Pancreas (tissue), 10 donors: ENCODE results near the gene VAPB. TPM values are rescaled to one million over a fixed set of nuclear protein-coding genes. Genes with fewer than 3 reads are reported as not detected.

Source experiments
- ATAC-seq, 4 donors: fragments of 200-7000 bp; cut with Tn5 transposase; one replicate each; pipeline versions ENCODE4 v1.8.0 to v1.9.1; 2020; ENCODE audit warnings: mild to moderate bottlenecking in 4 of 4, moderate library complexity in 4 of 4
- DNase-seq, 6 donors: peaks; one replicate each; pipeline ENCODE4 v3.0.0-alpha.2; 2020
- FAIRE-seq: peaks from 2 replicates; lab custom pipeline; 2012; peaks lifted over from hg19 to GRCh38; lab: Jason Lieb, UNC
- H3K27ac ChIP-seq, 4 donors: fragments of 200-600 bp; sonication (generic); 1 replicate in 3 of 4; 2 replicates in 1 of 4; pipeline versions ENCODE4 v1.5.0 to v1.8.0; 2020
- H3K27me3 ChIP-seq, 4 donors: fragments of 200-600 bp; one replicate each; pipeline ENCODE4 v1.8.0; 2021
- H3K36me3 ChIP-seq, 3 donors: fragments of 200-600 bp; sonication (generic) in 1 of 3; one replicate each; pipeline versions ENCODE4 v1.5.0 to v1.8.0; 2020 to 2021
- H3K4me1 ChIP-seq, 3 donors: fragments of 200-600 bp; one replicate each; pipeline ENCODE4 v1.8.0; 2021
- H3K4me3 ChIP-seq, 4 donors: fragments of 200-600 bp; sonication (generic) in 2 of 4; one replicate each; pipeline versions ENCODE4 v1.5.0 to v1.8.0; 2020 to 2021
- H3K9me3 ChIP-seq, 4 donors: fragments of 200-600 bp; one replicate each; pipeline ENCODE4 v1.8.0; 2021
- WGBS, 2 donors: extraction: QIAGEN DNeasy Blood & Tissue Kit; methylation state at CpG; one replicate each; pipeline ENCODE4 v1.1.7; 2013; 5-methylcytosine and 5-hydroxymethylcytosine counted together
- intact Hi-C, 3 donors: fragments of 100-400 bp; cut with DNase I; formaldehyde crosslinking; loops; one replicate each; pipeline versions ENCODE4 v1.11.1 to v1.14.2; 2022
- polyA plus RNA-seq, 2 donors: library from polyadenylated mRNA; stranded (reverse); fragments of 200-250 nt; gene quantifications; one replicate each; pipeline ENCODE4 v1.2.3, GENCODE V29; 2013
- total RNA-seq, 6 donors: library from RNA; stranded (reverse); fragmentation: NEBNext Ultra II Directional in 4 of 6; extraction: Animal tissue kit (Norgen Biotek cat#: 25700) in 4 of 6; gene quantifications; one replicate each; pipeline versions ENCODE4 v1.2.1 to v1.2.4, GENCODE V29; 2021 to 2023
- TF ChIP-seq, protein P1 (sequence below), 4 donors: fragments of 200-600 bp; sonication (generic) in 3 of 4; IDR thresholded peaks; one replicate each; pipeline versions ENCODE4 v1.5.0 to v1.8.0; 2021; ENCODE audit warnings: antibody characterized with exemption in 4 of 4
- donor health status: healthy with polysubstance abuse.
- donor health status: DM: no; HTN: no; CAD: no; lungs with moderate emphysema.
- donor health status: DM: no; HTN: no; CAD: no.
- donor health status: control.
- donor health status: control.
- donor health status: Bipolar disorder and iron deficiency.
- donor health status: DM: yes; HTN: yes; CAD: no.
- donor health status: DM: no; HTN: no; CAD: no.
- donor health status: DM: no; HTN: no; CAD: no.
- donor health status: DM: yes; HTN: yes; CAD: no.

VAPB gene
- total and polyA plus RNA-seq, 8 donors, result 9.6 to 30.3 (median 20.6) TPM

DNA sequence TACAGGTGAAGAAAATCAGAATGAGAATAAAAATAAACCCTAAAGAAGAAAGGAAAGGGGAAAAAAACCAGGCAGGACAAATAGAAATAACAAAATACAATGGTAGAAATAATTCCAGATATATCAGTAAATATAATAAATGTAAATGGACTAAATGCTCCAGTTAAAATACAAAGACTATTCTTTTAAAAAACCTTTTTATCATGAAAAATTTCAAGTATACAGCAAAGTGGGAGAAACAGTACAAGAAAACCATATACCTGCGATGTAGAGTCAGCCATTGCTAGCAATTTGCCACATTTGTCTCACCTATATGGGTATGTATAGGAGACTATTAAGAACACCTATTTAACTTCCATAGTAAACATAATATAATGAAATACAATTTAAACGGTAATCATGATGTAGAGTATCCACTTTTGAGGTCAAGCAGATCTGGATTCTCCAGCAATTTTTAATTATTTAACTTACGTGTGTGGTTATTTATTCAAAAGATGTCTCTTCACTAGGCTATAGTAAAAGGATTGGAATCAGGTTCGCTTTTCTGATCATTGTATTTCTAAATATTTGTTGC lies 914 bp upstream of the VAPB start:
- no peak for ATAC-seq
- WGBS, 2 donors, result 55 to 63% methylated on average over 4 of the region's 4 CpGs
- no peak for FAIRE-seq
- H3K27me3 ChIP-seq, result no peaks in the 10 kb centered on the region
- no peaks in the 10 kb centered on the region for H3K36me3 ChIP-seq
- TF ChIP-seq, protein P1, sequence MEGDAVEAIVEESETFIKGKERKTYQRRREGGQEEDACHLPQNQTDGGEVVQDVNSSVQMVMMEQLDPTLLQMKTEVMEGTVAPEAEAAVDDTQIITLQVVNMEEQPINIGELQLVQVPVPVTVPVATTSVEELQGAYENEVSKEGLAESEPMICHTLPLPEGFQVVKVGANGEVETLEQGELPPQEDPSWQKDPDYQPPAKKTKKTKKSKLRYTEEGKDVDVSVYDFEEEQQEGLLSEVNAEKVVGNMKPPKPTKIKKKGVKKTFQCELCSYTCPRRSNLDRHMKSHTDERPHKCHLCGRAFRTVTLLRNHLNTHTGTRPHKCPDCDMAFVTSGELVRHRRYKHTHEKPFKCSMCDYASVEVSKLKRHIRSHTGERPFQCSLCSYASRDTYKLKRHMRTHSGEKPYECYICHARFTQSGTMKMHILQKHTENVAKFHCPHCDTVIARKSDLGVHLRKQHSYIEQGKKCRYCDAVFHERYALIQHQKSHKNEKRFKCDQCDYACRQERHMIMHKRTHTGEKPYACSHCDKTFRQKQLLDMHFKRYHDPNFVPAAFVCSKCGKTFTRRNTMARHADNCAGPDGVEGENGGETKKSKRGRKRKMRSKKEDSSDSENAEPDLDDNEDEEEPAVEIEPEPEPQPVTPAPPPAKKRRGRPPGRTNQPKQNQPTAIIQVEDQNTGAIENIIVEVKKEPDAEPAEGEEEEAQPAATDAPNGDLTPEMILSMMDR (IDR thresholded peaks at IDR 0.05), result no peak
- H3K27ac ChIP-seq, result peak overlapping the region in 2 of 4 donors; percentile 33 to 71
- peaks cover 0 to 19% (median 10%) of the 10 kb centered on the region in 3 donors for H3K4me1 ChIP-seq
- DNase-seq, result no peak
- intact Hi-C loops, result no loop called here
- H3K4me3 ChIP-seq, result peak overlapping the region in 2 of 4 donors; percentile 66 to 91
- H3K9me3 ChIP-seq, result no peaks in the 10 kb centered on the region

DNA sequence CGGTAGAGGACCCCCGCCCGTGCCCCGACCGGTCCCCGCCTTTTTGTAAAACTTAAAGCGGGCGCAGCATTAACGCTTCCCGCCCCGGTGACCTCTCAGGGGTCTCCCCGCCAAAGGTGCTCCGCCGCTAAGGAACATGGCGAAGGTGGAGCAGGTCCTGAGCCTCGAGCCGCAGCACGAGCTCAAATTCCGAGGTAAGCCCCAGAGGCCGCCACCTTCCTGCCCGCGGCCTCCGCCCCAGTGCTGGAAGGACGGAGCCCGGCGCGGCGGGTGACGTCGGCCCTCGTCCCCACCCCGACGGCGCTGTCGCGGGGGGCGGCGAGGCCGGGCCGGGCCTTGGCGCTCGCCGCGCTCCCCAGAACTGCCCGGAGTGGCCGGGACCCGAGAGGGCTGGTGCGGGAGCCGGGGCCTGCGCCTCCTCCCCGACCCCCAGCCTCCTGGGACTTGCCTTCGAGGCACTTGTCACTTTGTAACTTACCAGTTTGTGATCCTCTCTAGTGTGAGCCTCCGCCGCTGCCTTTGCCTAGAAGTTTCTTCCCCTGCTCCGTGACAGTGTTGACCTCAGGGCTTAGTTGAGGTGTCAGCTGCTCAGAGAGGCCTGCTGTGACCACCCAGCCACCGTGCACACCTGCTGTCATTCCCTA lies 417 bp downstream of the VAPB start:
- Histone ChIP-seq H3K27ac (peak overlapping the region; percentile 64 to 84 (median 76)), H3K27me3 (no peaks in the 10 kb centered on the region), H3K4me3 (peak overlapping the region; percentile 58 to 91 (median 74)), H3K4me1 (peaks cover 0 to 22% (median 10%) of the 10 kb centered on the region in 3 donors), H3K9me3 (no peaks in the 10 kb centered on the region), H3K36me3 (no peaks in the 10 kb centered on the region)
- DNase-seq, result peak in 3 of 6 donors; percentile 11 to 74 (median 31)
- intact Hi-C loops, result no loop called here
- ATAC-seq, result peak; percentile 45 to 69 (median 58)
- 1% methylated on average over 52 to 56 of the region's 56 CpGs for WGBS, 2 donors
- TF ChIP-seq, protein P1 (IDR thresholded peaks at IDR 0.05), result no peak
- FAIRE-seq, result no peak

DNA sequence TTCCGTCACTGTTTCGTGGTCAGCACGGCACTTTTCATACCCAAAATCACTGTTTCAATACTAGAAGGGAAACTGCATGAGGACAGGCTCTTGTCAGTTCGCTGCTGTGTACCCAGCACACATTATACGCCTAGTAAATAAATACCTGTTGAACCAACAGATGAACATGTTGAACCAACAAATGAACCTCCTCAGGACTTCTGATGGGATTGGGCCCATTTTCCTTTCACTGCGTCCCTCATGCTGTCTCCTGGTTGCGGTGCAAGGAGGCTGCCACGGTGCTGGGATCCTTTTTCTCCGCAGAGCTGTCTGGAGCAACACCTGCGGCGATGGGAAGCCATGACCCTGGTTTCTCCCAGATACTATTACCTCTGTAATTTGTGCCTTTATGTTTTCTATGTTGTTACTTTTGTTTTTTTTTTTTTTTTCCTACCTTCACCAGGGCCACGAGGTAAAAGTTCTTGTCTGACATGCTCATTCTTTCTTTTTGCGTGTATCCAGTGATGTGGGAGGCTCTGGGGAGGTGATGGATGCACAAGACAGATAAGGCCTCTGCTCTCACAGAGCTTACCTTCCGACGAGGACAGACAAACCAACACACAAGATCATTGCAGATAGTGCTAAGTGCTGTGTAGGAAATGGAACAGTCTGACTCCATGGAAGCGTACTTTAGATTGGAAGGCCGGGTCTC lies 1.1 kb downstream of the VAPB start:
- 64 to 65% methylated on average over 17 of the region's 17 CpGs for WGBS, 2 donors
- FAIRE-seq, result no peak
- peaks cover 0 to 22% (median 10%) of the 10 kb centered on the region in 3 donors for H3K4me1 ChIP-seq

DNA sequence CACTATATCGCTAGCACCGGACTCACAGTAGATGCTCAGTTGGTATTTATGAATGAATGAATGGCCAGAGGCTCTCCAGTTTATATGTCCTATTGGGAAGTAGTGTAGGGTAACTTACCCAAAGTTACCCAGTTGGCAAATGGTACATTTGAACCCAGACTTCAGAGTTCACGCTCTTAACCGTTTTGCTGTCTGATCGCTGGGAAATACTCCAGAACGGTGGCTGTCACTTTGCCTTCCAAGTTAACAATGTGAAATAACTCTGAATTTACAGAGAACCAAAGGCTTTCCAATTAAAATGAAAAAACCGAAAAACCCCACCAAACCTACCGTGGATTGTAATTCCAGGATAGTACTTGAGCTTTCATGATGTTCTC lies 1.6 kb downstream of the VAPB start:
- peaks cover 0 to 22% (median 10%) of the 10 kb centered on the region in 3 donors for H3K4me1 ChIP-seq

More for the DNA sequence above, 1.1 kb downstream of the VAPB start:
- DNase-seq (no peak), ATAC-seq (no peak)
- TF ChIP-seq, protein P1 (IDR thresholded peaks at IDR 0.05), result no peak
- Histone ChIP-seq H3K36me3 (no peaks in the 10 kb centered on the region), H3K4me3 (peak overlapping the region; percentile 58 to 91 (median 74)), H3K9me3 (no peaks in the 10 kb centered on the region), H3K27ac (peak overlapping the region; percentile 64 to 84 (median 76)), H3K27me3 (no peaks in the 10 kb centered on the region)
- intact Hi-C loops, result no loop called here

More for the DNA sequence above, 1.6 kb downstream of the VAPB start:
- DNase-seq (no peak), FAIRE-seq (no peak), ATAC-seq (no peak)
- 93 to 95% methylated on average over 8 of the region's 8 CpGs for WGBS, 2 donors
- H3K27ac ChIP-seq, result no peak overlapping the region
- H3K9me3 ChIP-seq, result no peaks in the 10 kb centered on the region
- peak overlapping the region in 1 of 4 donors; percentile 91 for H3K4me3 ChIP-seq
- intact Hi-C loops, result no loop called here
- no peaks in the 10 kb centered on the region for H3K27me3 ChIP-seq
- no peaks in the 10 kb centered on the region for H3K36me3 ChIP-seq
- TF ChIP-seq, protein P1 (IDR thresholded peaks at IDR 0.05), result no peak
